A673 (cell line): ENCODE measurements around the gene TNFRSF6B.

Experiments
- EZH2 ChIP-seq: fragments of 200-600 bp; sonication (generic); IDR thresholded peaks from 2 replicates; pipeline ENCODE4 v1.6.1; 2017; ENCODE audit warnings: borderline replicate concordance, low read depth, mild to moderate bottlenecking, mixed read lengths, antibody characterized with exemption, low read length; ENCODE audit not compliant: poor library complexity, severe bottlenecking
- TF ChIP-seq, protein P1 (sequence below): fragments of 300-800, 200-600 bp; sonication (generic); conservative IDR thresholded peaks from 2 replicates; pipeline ENCODE4 v1.5.1; 2017; ENCODE audit warnings: low read depth, mild to moderate bottlenecking, antibody characterized with exemption, low read length, moderate library complexity, mixed read lengths

GRCh38 chr20:63653041-63653973 lies 43.1 kb upstream of the TNFRSF6B start, which contains the start of gene STMN3:
- TF ChIP-seq, protein P1, sequence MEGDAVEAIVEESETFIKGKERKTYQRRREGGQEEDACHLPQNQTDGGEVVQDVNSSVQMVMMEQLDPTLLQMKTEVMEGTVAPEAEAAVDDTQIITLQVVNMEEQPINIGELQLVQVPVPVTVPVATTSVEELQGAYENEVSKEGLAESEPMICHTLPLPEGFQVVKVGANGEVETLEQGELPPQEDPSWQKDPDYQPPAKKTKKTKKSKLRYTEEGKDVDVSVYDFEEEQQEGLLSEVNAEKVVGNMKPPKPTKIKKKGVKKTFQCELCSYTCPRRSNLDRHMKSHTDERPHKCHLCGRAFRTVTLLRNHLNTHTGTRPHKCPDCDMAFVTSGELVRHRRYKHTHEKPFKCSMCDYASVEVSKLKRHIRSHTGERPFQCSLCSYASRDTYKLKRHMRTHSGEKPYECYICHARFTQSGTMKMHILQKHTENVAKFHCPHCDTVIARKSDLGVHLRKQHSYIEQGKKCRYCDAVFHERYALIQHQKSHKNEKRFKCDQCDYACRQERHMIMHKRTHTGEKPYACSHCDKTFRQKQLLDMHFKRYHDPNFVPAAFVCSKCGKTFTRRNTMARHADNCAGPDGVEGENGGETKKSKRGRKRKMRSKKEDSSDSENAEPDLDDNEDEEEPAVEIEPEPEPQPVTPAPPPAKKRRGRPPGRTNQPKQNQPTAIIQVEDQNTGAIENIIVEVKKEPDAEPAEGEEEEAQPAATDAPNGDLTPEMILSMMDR: no peak
- TF ChIP-seq EZH2: no peak
